ENCODE results near the gene SPRY2. TPM values are rescaled to one million over a fixed set of nuclear protein-coding genes. Genes with fewer than 3 reads are reported as not detected.
A peak's percentile ranks its signal among the peaks of the same experiment; 100 is the strongest.

The SPRY2 gene
- total and polyA plus RNA-seq, 4 experiments from 2014 or later, result 0.38 to 0.42 TPM; not detected in 2

- Mint-ChIP-seq H3K9me3 (peaks cover 0 to 3% (median 0%) of the 10 kb centered on the region in 8 donors), H3K36me3 (no peaks in the 10 kb centered on the region), H3K4me3 (no peak overlapping the region), H3K27ac (no peak overlapping the region), H3K4me1 (peaks cover 0 to 1% (median 0%) of the 10 kb centered on the region in 4 donors), H3K27me3 (no peaks in the 10 kb centered on the region)
- Histone ChIP-seq H3K36me3 (ENCODE audit: insufficient read depth, low read length) (no peaks in the 10 kb centered on the region), H3K9me3 (ENCODE audit: control insufficient read depth in 1 of 2, low read length in 2 of 2) (no peaks in the 10 kb centered on the region), H3K27ac (ENCODE audit: low read depth, low read length) (no peak overlapping the region), H3K27me3 (ENCODE audit: insufficient read depth, low read length) (no peaks in the 10 kb centered on the region), H3K4me1 (ENCODE audit: insufficient read depth, low read length) (no peaks in the 10 kb centered on the region), H3K4me3 (ENCODE audit: low read length in 2 of 2) (no peak overlapping the region)
- no peak for DNase-seq
- ChIA-PET POLR2A (ENCODE audit: partially characterized antibody) (no interaction called here), CTCF (ENCODE audit: partially characterized antibody) (no interaction called here)
- intact Hi-C loops (cut with micrococcal nuclease), result no loop called here
Observed at GRCh38 chr13:80379245-80379644, 38.3 kb upstream of the SPRY2 start.

GRCh38 chr13:80376554-80376953 lies 35.6 kb upstream of the SPRY2 start:
- DNase-seq, result no peak
- no peaks in the 10 kb centered on the region for H3K4me1 ChIP-seq (ENCODE audit: insufficient read depth, low read length)
- CTCF ChIA-PET (ENCODE audit: partially characterized antibody), result interaction anchor here (0.7 to 2.5 kb wide), 4 partner anchors 10 to 34 kb away, joined by 3 to 8 read pairs (median 4); no protein-coding TSS in a partner anchor
- H3K4me3 ChIP-seq (ENCODE audit: low read length in 2 of 2), result no peak overlapping the region
- no peaks in the 10 kb centered on the region for H3K27me3 Mint-ChIP-seq
- H3K27me3 ChIP-seq (ENCODE audit: insufficient read depth, low read length), result no peaks in the 10 kb centered on the region
- no peak overlapping the region for H3K27ac Mint-ChIP-seq
- intact Hi-C loops (cut with micrococcal nuclease), result no loop called here
- H3K27ac ChIP-seq (ENCODE audit: low read depth, low read length), result no peak overlapping the region
- no peaks in the 10 kb centered on the region for H3K4me1 Mint-ChIP-seq
- H3K4me3 Mint-ChIP-seq, result no peak overlapping the region
- POLR2A ChIA-PET (ENCODE audit: partially characterized antibody), result no interaction called here
- H3K36me3 ChIP-seq (ENCODE audit: insufficient read depth, low read length), result no peaks in the 10 kb centered on the region
- peaks cover 0 to 2% (median 0%) of the 10 kb centered on the region in 8 donors for H3K9me3 Mint-ChIP-seq
- H3K36me3 Mint-ChIP-seq, result no peaks in the 10 kb centered on the region
- no peaks in the 10 kb centered on the region for H3K9me3 ChIP-seq (ENCODE audit: control insufficient read depth in 1 of 2, low read length in 2 of 2)

GRCh38 chr13:80374901-80375300 lies 34.0 kb upstream of the SPRY2 start:
- intact Hi-C loops (cut with micrococcal nuclease), result no loop called here
- no peaks in the 10 kb centered on the region for H3K27me3 Mint-ChIP-seq
- H3K27ac Mint-ChIP-seq, result no peak overlapping the region
- H3K36me3 Mint-ChIP-seq, result no peaks in the 10 kb centered on the region
- Histone ChIP-seq H3K9me3 (ENCODE audit: control insufficient read depth in 1 of 2, low read length in 2 of 2) (no peaks in the 10 kb centered on the region), H3K4me1 (ENCODE audit: insufficient read depth, low read length) (no peaks in the 10 kb centered on the region), H3K36me3 (ENCODE audit: insufficient read depth, low read length) (no peaks in the 10 kb centered on the region), H3K4me3 (ENCODE audit: low read length in 2 of 2) (no peak overlapping the region), H3K27me3 (ENCODE audit: insufficient read depth, low read length) (no peaks in the 10 kb centered on the region), H3K27ac (ENCODE audit: low read depth, low read length) (no peak overlapping the region)
- CTCF ChIA-PET (ENCODE audit: partially characterized antibody), result interaction anchor here (1.6 kb wide), 1 partner anchor 9 kb away, joined by 4 read pairs; no protein-coding TSS in a partner anchor
- H3K9me3 Mint-ChIP-seq, result peaks cover 0 to 5% (median 0%) of the 10 kb centered on the region in 8 donors
- H3K4me3 Mint-ChIP-seq, result no peak overlapping the region
- no peak for DNase-seq
- H3K4me1 Mint-ChIP-seq, result no peaks in the 10 kb centered on the region
- POLR2A ChIA-PET (ENCODE audit: partially characterized antibody), result no interaction called here

GRCh38 chr13:80374444-80374843 lies 33.5 kb upstream of the SPRY2 start:
- DNase-seq, result no peak
- intact Hi-C loops (cut with micrococcal nuclease), result no loop called here

GRCh38 chr13:80371840-80372509 lies 31.0 kb upstream of the SPRY2 start:
- no peak for DNase-seq
- no peak overlapping the region for H3K27ac ChIP-seq (ENCODE audit: low read depth, low read length)
- no peaks in the 10 kb centered on the region for H3K4me1 Mint-ChIP-seq
- H3K9me3 ChIP-seq (ENCODE audit: control insufficient read depth in 1 of 2, low read length in 2 of 2), result no peaks in the 10 kb centered on the region
- no peaks in the 10 kb centered on the region for H3K4me1 ChIP-seq (ENCODE audit: insufficient read depth, low read length)
- ChIA-PET POLR2A (ENCODE audit: partially characterized antibody) (no interaction called here), CTCF (ENCODE audit: partially characterized antibody) (no interaction called here)
- H3K27me3 ChIP-seq (ENCODE audit: insufficient read depth, low read length), result no peaks in the 10 kb centered on the region
- H3K9me3 Mint-ChIP-seq, result peaks cover 0 to 6% (median 0%) of the 10 kb centered on the region in 8 donors
- H3K36me3 Mint-ChIP-seq, result no peaks in the 10 kb centered on the region
- no peaks in the 10 kb centered on the region for H3K36me3 ChIP-seq (ENCODE audit: insufficient read depth, low read length)
- H3K4me3 ChIP-seq (ENCODE audit: low read length in 2 of 2), result no peak overlapping the region
- H3K27me3 Mint-ChIP-seq, result no peaks in the 10 kb centered on the region
- intact Hi-C loops (cut with micrococcal nuclease), result no loop called here
- no peak overlapping the region for H3K4me3 Mint-ChIP-seq
- H3K27ac Mint-ChIP-seq, result no peak overlapping the region

More at GRCh38 chr13:80374444-80374843, 33.5 kb upstream of the SPRY2 start:
- CTCF ChIA-PET (ENCODE audit: partially characterized antibody), result no interaction called here
- Histone ChIP-seq H3K9me3 (ENCODE audit: control insufficient read depth in 1 of 2, low read length in 2 of 2) (no peaks in the 10 kb centered on the region), H3K27ac (ENCODE audit: low read depth, low read length) (no peak overlapping the region), H3K4me1 (ENCODE audit: insufficient read depth, low read length) (no peaks in the 10 kb centered on the region), H3K36me3 (ENCODE audit: insufficient read depth, low read length) (no peaks in the 10 kb centered on the region), H3K27me3 (ENCODE audit: insufficient read depth, low read length) (no peaks in the 10 kb centered on the region), H3K4me3 (ENCODE audit: low read length in 2 of 2) (no peak overlapping the region)
- POLR2A ChIA-PET (ENCODE audit: partially characterized antibody), result no interaction called here
- Mint-ChIP-seq H3K9me3 (peaks cover 0 to 6% (median 0%) of the 10 kb centered on the region in 8 donors), H3K27me3 (no peaks in the 10 kb centered on the region), H3K4me1 (no peaks in the 10 kb centered on the region), H3K27ac (peak overlapping the region in 1 of 7 donors; percentile 43), H3K4me3 (no peak overlapping the region), H3K36me3 (no peaks in the 10 kb centered on the region)

- Histone ChIP-seq H3K4me3 (ENCODE audit: low read length in 2 of 2) (no peak overlapping the region), H3K27ac (ENCODE audit: low read depth, low read length) (no peak overlapping the region), H3K27me3 (ENCODE audit: insufficient read depth, low read length) (no peaks in the 10 kb centered on the region), H3K4me1 (ENCODE audit: insufficient read depth, low read length) (no peaks in the 10 kb centered on the region), H3K9me3 (ENCODE audit: control insufficient read depth in 1 of 2, low read length in 2 of 2) (no peaks in the 10 kb centered on the region), H3K36me3 (ENCODE audit: insufficient read depth, low read length) (no peaks in the 10 kb centered on the region)
- no peak overlapping the region for H3K27ac Mint-ChIP-seq
- CTCF ChIA-PET (ENCODE audit: partially characterized antibody), result no interaction called here
- H3K36me3 Mint-ChIP-seq, result no peaks in the 10 kb centered on the region
- DNase-seq, result no peak
- H3K27me3 Mint-ChIP-seq, result peaks cover 0 to 2% of the 10 kb centered on the region in 2 donors
- no peak overlapping the region for H3K4me3 Mint-ChIP-seq
- intact Hi-C loops (cut with micrococcal nuclease), result no loop called here
- peaks cover 0 to 6% (median 0%) of the 10 kb centered on the region in 8 donors for H3K9me3 Mint-ChIP-seq
- no peaks in the 10 kb centered on the region for H3K4me1 Mint-ChIP-seq
- POLR2A ChIA-PET (ENCODE audit: partially characterized antibody), result no interaction called here
Observed at GRCh38 chr13:80367473-80367872, 26.5 kb upstream of the SPRY2 start.

GRCh38 chr13:80363890-80364503 lies 23.1 kb upstream of the SPRY2 start:
- DNase-seq, result no peak
- POLR2A ChIA-PET (ENCODE audit: partially characterized antibody), result no interaction called here
- CTCF ChIA-PET (ENCODE audit: partially characterized antibody), result interaction anchor here (1.1 kb wide), 1 partner anchor 21 kb away, joined by 3 read pairs; no protein-coding TSS in a partner anchor
- H3K27ac ChIP-seq (ENCODE audit: low read depth, low read length), result no peak overlapping the region
- no peaks in the 10 kb centered on the region for H3K36me3 ChIP-seq (ENCODE audit: insufficient read depth, low read length)
- H3K27ac Mint-ChIP-seq, result no peak overlapping the region
- H3K9me3 ChIP-seq (ENCODE audit: control insufficient read depth in 1 of 2, low read length in 2 of 2), result no peaks in the 10 kb centered on the region
- intact Hi-C loops (cut with micrococcal nuclease), result no loop called here
- no peak overlapping the region for H3K4me3 Mint-ChIP-seq
- H3K4me1 Mint-ChIP-seq, result peaks cover 0 to 3% (median 0%) of the 10 kb centered on the region in 4 donors
- H3K36me3 Mint-ChIP-seq, result no peaks in the 10 kb centered on the region
- peaks cover 0 to 2% of the 10 kb centered on the region in 2 donors for H3K27me3 Mint-ChIP-seq
- no peaks in the 10 kb centered on the region for H3K27me3 ChIP-seq (ENCODE audit: insufficient read depth, low read length)
- H3K9me3 Mint-ChIP-seq, result no peaks in the 10 kb centered on the region
- no peak overlapping the region for H3K4me3 ChIP-seq (ENCODE audit: low read length in 2 of 2)
- H3K4me1 ChIP-seq (ENCODE audit: insufficient read depth, low read length), result no peaks in the 10 kb centered on the region
